GM18858 (cell line): Measurements from ENCODE around the gene TNFRSF6B.

ENCODE experiments used
- ATAC-seq: cut with Tn5 transposase; IDR thresholded peaks from one replicate; pipeline ENCODE4 v1.9.1; 2021; ENCODE audit not compliant: unreplicated experiment

TNFRSF6B gene

DNA sequence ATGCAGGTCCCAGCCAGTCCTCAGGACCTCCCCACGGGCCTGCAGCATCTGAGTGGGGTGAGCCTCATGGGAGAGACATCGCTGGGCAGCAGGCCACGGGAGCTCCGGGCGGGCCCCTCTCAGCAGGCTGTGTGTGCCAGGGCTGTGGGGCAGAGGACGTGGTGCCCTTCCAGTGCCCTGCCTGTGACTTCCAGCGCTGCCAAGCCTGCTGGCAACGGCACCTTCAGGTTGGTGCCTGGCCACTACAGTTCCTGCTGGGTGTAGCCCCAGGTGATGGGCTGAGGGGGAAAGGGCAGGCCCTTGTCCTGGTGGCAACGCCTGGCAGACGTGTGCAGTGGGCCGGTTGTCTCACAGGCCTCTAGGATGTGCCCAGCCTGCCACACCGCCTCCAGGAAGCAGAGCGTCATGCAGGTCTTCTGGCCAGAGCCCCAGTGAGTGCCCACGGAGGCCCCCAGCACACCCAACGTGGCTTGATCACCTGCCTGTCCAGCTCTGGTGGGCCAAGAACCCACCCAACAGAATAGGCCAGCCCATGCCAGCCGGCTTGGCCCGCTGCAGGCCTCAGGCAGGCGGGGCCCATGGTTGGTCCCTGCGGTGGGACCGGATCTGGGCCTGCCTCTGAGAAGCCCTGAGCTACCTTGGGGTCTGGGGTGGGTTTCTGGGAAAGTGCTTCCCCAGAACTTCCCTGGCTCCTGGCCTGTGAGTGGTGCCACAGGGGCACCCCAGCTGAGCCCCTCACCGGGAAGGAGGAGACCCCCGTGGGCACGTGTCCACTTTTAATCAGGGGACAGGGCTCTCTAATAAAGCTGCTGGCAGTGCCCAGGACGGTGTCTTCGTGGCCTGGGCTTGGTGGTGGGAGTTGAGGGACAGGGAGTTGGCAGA lies 787 bp upstream of the TNFRSF6B start:
- ATAC-seq: no peak

DNA sequence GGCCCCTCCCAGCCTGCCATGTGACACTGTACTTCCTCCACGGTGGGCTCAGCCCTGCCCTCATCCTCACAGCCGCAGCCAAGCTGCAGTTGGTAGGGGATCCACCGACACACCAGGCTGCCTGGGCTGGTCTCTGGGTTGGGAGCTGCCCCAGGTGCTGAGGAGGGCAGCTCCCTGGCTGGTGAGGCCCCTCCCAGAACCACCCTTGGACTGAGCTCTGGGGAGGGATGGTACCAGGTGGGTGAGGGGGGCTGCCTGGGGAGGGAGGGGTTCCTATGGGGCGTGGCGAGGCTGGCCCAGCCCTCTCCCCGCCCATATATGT lies 185 bp upstream of the TNFRSF6B start:
- no peak for ATAC-seq

DNA sequence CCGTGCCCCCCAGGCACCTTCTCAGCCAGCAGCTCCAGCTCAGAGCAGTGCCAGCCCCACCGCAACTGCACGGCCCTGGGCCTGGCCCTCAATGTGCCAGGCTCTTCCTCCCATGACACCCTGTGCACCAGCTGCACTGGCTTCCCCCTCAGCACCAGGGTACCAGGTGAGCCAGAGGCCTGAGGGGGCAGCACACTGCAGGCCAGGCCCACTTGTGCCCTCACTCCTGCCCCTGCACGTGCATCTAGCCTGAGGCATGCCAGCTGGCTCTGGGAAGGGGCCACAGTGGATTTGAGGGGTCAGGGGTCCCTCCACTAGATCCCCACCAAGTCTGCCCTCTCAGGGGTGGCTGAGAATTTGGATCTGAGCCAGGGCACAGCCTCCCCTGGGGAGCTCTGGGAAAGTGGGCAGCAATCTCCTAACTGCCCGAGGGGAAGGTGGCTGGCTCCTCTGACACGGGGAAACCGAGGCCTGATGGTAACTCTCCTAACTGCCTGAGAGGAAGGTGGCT lies 960 bp downstream of the TNFRSF6B start:
- ATAC-seq: no peak

DNA sequence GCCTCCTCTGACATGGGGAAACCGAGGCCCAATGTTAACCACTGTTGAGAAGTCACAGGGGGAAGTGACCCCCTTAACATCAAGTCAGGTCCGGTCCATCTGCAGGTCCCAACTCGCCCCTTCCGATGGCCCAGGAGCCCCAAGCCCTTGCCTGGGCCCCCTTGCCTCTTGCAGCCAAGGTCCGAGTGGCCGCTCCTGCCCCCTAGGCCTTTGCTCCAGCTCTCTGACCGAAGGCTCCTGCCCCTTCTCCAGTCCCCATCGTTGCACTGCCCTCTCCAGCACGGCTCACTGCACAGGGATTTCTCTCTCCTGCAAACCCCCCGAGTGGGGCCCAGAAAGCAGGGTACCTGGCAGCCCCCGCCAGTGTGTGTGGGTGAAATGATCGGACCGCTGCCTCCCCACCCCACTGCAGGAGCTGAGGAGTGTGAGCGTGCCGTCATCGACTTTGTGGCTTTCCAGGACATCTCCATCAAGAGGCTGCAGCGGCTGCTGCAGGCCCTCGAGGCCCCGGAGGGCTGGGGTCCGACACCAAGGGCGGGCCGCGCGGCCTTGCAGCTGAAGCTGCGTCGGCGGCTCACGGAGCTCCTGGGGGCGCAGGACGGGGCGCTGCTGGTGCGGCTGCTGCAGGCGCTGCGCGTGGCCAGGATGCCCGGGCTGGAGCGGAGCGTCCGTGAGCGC lies 1.6 kb downstream of the TNFRSF6B start:
- ATAC-seq: no peak

DNA sequence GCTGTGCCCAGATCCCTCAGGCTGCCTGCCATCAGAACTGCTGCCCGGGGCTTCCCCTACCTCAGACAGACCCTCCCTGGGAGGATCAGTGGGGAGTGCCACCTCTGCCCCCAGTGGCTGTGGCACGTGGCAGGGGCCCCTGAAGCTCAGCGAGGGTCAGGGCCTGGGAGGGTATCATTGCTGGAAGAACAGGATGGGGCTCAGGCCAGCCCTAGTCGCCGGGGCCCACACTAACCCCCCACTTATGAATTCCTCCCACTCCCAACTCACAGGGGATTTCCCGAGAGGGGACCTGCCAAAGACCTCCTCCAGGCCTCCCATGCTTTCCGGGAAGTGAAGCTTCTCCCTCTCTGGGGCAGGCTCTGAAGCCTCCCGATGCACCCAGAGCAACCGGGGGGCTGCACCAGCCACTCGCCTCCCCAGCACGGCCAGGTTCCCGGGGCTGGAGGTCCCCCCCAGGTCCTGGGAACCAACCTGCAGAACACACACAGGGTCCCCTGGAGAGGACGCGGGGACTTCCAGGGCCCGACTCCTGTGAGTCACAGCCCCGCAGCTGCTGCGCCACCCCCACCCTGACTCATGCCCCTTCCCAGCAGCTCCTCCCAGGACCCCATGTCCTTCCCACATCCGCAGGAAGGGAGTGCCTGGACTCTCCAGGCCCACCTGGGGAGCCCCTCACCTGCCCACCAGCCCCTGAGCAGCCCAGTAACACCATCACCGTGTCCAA lies 2.5 kb downstream of the TNFRSF6B start:
- ATAC-seq: no peak

DNA sequence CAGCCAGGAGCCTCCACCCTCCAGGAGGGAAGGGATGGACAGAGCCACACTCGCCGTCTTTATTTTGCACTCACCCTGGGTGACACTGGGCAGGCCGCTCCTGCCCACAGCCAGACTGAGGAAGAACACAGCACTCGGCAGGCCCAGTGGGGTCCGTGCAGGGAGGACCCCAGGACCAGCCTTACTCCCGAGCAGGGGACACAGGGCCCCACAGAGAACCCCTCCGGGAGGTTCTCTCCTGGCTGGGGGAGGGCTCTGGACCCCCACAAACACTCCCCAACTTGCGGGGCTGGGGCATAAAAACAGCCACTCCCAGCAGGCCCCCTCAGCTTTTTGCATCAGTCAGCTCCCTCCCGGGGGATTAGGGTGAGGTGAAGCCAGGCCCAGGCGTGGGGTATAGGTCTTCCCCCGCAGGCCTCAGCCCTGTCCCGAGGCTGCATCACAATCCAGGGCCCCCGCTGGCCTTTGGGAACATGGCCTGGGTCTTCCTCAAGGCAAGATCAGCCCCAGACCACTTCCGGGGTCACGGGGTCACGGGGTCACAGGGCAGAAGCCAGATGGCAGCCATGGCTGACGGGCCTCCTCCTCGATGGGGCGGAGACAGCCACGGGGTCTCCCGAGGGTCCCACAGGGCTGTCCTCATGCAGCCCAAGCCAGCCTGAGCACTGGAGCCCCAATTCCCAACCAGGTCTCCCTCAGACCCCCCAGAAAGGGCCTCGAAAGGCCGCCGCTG lies 3.2 kb downstream of the TNFRSF6B start:
- no peak for ATAC-seq

DNA sequence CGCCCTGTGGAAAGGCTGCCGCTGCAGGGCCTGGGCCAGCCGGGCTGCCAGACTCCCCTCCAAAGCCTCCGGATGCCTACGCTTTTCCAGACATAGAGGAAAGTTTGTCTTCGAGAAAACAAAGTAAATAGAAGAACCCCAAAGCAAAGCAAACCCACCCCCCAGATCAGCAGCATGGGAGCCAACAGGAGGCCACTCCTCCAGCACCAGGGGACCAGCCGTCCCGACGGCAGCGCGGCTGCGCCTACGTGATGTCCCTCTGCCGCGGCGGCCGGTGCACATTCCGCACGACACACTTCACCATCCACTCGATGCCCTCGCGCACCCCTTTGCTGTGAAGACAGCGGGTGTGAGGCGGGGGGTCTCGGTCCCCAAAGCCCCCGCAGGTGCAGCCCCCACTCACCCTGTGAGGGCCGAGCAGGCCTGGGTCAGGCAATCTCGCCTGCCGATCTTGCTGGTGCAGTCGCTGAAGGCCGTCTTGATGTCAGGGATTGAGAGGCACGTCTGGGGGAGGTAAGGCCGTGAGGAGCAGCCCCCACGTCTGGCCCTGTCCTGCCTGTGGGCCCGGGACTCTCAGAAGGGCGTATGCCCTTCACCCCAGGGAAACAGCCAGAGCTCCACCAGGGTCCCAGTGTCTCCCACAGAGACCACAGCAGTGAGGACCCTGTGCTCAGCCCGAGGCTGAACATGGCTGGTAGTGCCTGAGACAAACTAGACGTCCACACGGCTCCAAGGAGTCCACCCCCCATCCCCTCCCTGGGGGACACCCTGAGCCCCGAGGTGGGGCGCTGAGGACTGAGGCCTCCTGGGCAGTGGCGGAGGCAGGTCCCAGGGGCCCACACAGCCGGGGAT lies 4.0 kb downstream of the TNFRSF6B start:
- ATAC-seq: no peak

DNA sequence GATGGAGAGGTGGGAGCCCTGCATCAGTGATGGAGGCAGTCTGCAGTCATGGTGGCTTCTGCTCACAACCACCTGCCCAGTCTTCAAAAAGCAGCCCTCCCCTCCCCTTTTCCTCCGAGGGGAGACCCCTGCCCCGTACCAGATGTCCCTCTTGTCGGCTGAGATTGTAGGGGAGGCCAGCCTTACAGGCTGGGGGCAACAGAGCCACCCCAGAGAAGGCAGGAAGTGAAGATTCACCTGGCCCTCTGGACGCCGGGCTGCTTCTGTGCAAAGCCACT lies 4.5 kb downstream of the TNFRSF6B start:
- ATAC-seq: no peak

DNA sequence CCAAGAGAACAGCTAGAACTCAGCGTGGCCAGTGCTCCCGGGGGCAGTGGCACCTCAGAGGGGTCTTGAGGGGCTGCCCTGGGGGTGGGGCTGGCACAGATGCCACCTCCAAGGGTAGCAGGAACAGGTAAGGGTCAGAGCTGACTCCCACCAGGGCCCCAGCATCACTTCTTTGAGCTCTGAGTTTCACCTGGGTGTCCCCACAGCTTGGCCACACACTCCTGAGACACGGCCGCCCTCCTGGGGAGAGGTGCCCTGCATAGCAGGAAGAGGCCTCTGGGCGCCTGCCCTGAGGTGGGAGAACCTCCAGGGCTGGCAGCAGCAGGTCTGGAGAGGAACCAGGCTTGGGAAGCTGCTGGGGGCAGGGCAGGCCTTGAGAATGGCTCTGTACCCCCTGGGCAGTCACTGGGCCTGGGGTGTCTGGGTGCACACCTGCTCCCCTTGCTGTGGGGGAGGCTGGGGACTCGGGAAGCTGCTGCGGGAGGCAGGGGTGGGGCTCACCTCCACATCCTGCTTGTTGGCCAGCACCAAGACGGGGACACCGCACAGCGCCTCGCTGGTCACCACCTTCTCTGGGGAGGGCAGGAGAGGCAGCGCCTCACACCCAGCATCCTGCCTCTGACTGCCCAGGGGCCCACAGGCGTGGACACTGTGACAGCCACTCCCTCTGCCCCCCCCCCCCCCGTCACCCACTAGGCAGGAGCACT lies 5.0 kb downstream of the TNFRSF6B start:
- no peak for ATAC-seq

DNA sequence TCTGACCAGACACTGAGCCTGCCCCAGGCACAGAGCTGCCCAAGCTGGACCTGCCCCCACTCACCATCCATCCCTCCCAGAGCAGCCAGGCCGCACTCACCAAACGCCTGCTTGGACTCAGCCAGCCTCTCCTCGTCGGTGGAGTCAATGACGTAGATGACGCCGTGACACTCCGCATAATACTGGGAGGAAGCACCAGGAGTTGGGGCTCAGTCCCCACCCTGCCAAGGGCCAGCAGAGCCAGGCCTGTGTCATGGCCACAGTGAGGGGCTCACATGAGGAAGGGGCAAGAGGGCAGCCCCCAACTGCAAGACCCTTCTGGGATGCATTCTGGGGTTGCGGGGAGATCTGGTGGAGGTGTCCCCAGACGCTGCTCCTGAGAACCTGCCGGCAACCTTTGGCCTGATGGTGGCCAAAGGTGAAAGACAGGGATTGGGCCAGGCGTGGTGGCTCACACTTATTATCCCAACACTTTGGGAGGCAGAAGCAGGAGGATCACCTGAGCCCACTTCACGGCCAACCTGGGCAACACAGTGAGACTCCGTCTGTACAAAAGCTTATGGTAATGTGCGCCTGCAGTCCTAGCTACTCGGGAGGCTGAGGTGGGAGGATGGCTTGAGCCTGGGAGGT lies 5.7 kb downstream of the TNFRSF6B start:
- no peak for ATAC-seq

DNA sequence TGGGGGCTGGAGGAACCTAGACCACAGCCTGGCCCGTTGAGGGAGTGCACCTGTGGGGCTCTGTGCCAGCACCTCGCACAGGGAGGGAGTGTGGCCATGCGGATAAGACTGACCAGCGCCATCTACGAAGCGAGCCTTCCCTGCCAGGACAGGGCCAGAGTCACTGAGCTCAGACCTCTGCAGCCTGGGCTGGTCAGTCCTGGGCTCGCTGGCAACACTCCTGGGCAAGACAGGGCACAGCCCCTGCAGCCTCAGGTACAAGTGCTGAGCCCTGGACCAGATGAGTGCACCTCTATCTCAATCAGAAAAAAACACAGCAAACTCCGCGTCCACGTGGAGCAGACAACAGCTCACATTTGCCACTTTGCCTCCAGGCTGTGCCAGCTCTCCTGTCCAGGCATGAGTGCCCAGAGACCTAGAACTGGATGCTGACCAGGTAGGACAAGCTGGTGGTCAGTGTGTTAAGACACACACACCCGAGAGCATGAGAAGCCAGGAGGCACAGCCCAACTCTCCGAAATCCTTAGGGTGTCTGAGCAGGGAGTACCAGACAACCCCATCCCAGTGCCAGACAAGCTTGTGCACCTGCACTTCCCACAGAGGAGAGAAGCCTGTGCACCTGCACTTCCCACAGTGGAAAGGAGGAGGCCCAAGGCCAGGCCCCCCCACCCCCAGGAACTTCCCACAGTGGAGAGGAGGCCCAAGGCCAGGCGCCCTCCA lies 6.5 kb downstream of the TNFRSF6B start:
- no peak for ATAC-seq

DNA sequence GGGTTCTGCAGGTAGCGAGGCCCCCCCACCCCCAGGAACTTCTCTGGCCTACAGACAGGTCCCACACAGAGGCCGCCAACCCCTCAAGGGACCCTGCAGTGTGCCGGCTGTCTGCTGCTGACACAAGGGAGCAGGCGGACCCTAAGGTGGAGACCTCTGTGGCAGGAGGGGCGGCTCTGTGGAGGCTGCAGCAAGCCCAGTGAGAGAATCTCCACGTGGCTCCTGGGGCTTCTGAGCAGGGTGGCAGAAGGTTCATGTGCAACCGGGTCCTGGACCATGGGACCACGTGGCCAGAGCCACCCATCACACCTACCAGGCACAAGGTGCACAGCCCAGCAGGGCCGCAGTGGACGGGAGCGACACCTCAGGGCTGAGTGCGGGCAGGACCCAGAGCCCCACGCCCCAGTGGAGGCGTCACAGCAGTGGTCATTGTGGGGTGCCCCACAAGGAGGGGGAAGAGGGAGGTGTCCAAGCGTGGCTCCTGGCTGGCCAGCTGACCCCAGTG lies 7.1 kb downstream of the TNFRSF6B start:
- no peak for ATAC-seq

DNA sequence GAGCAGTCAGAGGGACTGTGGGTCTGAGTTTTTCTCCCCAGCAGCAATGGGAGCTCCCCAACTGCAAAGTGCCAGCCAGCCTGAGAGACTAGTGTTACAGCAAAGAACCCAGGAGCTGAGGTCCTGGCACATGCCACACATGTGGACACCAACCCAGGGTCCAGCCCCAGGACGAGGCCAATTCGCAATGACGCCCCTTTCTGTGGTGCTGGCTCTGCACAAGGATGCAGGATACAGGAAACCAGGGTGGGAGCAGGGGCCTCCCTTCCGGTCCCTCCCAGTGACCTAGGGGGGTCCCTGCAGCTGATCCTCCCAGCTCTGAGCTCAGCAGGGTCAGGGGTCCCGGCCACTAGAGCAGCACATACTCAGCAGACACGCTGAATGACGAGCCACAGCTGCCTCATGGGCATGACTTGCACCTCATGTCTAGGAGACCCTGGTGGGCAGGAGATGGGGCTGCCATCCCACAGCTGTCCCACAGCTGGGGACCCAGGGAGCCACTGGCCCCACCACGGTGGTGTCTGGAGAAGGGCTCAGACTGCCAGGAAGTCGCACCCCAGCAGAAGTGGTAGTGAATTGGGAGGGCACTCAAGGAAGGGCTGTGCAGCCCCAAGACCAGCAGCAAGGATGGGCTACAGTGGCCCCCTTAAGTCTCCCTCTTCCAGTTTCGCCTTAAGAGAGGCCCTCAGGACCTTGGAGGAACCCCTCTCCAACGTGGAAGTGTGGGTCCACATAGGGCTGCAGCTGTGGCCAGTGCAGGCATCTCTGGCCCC lies 7.7 kb downstream of the TNFRSF6B start:
- ATAC-seq: no peak

DNA sequence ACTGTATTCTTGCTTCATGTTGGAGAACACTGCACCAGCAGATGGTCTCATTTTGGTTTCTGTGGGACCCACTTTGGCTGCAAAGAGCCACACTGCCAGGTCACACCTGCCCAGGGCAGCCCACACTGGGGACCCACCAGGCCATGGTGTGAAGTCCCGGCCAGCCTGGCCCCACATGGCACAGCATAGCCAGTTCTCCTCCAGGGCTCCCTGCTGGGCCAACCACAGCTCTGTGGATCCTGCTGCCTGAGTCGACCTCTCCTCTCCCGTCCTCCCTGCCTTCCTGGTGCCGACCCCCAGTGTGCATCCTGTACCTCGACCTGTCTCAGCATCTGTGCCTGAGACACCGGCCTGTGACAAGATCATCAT lies 8.3 kb downstream of the TNFRSF6B start:
- no peak for ATAC-seq

DNA sequence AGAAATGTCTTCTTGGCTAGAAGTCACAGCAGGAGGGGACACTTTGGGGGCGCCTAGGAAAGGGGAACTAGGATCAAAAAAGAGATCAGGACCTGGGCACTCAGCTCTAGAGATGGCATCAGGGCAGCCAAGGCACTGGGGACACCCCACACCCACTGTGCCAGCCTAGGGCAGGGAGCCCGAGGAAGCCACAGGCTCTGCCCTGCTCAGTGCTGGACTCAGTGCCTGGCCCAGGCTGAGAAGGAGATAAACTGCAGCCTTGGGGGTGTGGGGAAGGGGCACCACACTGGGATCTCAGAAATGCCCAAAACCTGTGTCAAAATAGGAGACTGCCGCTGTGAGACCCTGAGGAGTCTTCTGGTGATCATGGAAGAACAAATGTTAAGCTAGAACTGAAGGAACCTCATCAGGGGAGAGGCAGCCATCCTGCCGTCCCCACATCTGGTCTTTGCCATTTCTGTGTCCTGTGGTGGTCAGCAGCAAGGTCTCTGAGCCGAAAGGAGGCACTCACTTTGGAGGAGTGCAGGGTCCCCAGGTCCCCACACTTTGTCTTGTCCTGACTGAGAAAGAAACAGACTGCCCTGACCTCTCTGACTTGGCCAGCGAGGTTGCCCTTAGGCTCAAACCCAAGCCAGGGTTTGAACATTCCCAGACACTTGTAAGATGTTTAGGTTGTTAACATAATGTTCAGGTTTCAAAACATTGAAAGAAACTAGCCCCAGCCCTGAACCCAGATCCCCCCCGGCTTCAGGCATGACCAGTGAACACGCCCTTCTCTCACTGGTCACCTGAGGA lies 9.0 kb downstream of the TNFRSF6B start:
- ATAC-seq: no peak

DNA sequence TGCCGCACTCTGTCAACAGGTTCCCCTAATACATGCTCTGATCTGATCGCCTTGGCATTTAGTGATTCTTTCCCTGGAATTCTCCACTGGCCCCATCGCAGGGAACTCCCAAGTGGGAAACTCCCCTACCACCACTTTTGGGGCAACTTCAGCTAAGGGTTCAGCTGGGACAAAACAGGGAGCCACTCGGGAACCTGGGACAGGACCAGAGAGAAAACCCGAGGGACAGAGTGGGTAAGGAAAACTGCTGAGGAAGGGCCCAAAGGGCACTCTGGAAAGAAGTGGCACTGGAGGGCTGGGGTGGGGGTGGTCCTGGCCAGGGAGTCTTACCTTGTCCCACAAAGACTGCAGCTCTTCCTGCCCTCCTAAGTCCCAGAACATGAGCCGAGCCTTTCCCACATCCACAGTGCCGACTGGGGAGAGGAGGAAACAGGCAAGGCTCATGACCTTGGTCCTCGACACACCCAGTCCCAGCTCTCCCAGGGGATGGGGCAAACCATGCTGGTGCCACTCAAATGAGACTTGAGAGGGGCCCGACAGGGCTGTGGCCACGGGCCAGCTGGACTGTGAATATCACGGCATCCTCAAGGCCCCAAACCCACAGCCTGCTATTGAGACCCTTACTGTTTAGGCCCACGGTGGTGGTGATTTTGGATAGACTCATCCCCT lies 9.7 kb downstream of the TNFRSF6B start:
- ATAC-seq: no peak
